RWPE1 (cell line): ENCODE measurements around the gene SMYD1.
A peak's percentile ranks its signal among the peaks of the same experiment; 100 is the strongest.

Experiments used
- CTCF ChIA-PET: fragments of 350-600 bp; sonication (Branson Sonifier 250); formaldehyde crosslinking; extraction: SDS; loops from one replicate; lab custom pipeline; 2021; lab: Yijun Ruan, JAX
- POLR2A ChIA-PET: fragments of 400-600 bp; formaldehyde crosslinking; extraction: SDS; loops from one replicate; lab custom pipeline; 2020; ENCODE audit warnings: antibody characterized with exemption; ENCODE audit not compliant: low non-redundant PET; lab: Yijun Ruan, JAX
- DNase-seq: peaks from one replicate; pipeline ENCODE4 v3.0.0; 2012; ENCODE audit warnings: low spot score
- H3K27ac ChIP-seq: fragments of 450-650 bp; 2 replicates; pipeline ENCODE4 v1.5.1; 2017
- TF ChIP-seq, protein P1 (sequence below): fragments of 450-650 bp; conservative IDR thresholded peaks from 2 replicates; pipeline ENCODE4 v1.5.1; 2017; ENCODE audit warnings: low read depth, mild to moderate bottlenecking

Gene SMYD1

DNA sequence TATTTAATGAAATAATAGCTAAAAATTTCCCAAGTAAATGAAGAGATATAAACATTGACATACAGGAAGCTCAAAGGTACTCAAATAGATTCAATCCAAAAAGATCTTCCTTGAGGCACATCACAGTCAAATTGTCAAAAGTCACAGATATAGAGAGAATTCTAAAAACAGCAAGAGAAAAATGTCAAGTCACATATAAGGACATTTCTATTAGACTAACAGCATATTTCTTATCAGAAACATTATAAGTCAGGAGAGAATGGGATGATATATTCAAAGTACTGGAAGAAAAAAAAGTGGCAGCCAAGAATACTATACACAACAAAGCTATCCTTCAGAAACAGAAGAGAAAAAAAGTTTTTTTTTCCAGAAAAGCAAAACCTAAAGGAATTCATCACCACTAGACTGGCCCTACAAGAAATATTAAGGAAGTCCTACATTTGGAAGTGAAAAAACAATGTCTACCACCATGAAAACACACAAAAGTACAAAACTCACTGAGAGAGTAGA, 81.4 kb downstream of the SMYD1 start:
- TF ChIP-seq, protein P1, sequence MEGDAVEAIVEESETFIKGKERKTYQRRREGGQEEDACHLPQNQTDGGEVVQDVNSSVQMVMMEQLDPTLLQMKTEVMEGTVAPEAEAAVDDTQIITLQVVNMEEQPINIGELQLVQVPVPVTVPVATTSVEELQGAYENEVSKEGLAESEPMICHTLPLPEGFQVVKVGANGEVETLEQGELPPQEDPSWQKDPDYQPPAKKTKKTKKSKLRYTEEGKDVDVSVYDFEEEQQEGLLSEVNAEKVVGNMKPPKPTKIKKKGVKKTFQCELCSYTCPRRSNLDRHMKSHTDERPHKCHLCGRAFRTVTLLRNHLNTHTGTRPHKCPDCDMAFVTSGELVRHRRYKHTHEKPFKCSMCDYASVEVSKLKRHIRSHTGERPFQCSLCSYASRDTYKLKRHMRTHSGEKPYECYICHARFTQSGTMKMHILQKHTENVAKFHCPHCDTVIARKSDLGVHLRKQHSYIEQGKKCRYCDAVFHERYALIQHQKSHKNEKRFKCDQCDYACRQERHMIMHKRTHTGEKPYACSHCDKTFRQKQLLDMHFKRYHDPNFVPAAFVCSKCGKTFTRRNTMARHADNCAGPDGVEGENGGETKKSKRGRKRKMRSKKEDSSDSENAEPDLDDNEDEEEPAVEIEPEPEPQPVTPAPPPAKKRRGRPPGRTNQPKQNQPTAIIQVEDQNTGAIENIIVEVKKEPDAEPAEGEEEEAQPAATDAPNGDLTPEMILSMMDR, result no peak
- no peak overlapping the region for H3K27ac ChIP-seq
- CTCF ChIA-PET, result no interaction called here
- POLR2A ChIA-PET, result no interaction called here
- no peak for DNase-seq

GRCh38 chr2:88159481-88159880, 91.9 kb downstream of the SMYD1 start:
- POLR2A ChIA-PET, result no interaction called here
- no peak for DNase-seq
- H3K27ac ChIP-seq, result no peak overlapping the region
- CTCF ChIA-PET, result interaction anchor here (0.6 to 4.3 kb wide), 9 partner anchors 25 to 499 kb away, joined by 3 to 45 read pairs (median 4); no protein-coding TSS in a partner anchor
- TF ChIP-seq, protein P1, result no peak

GRCh38 chr2:88159955-88160415, 92.4 kb downstream of the SMYD1 start:
- CTCF ChIA-PET, result interaction anchor here (0.6 to 4.3 kb wide), 11 partner anchors 16 to 499 kb away, joined by 3 to 45 read pairs (median 4); no protein-coding TSS in a partner anchor
- TF ChIP-seq, protein P1, result peak; percentile 80
- POLR2A ChIA-PET, result no interaction called here
- DNase-seq, result peak; percentile 64
- no peak overlapping the region for H3K27ac ChIP-seq

DNA sequence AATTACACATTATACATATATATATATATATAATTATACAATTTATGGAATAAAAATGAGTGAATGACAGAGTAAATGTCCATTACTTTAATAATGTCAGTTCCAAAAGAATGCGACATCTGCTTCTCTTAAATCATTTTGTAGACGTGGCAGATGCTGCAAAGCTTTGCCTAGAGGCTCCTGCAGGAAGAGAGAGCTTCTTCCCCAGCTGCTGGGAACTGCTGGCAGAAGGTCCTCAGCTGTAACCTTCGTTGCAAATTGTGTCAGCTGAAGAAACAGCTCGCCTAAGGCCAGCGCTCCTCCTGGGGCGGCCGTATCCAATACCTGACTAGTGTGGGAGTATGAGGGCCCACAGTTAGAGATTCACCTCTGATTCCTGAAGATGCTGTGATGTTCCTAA, 92.9 kb downstream of the SMYD1 start:
- DNase-seq, result no peak
- CTCF ChIA-PET, result interaction anchor here (0.6 to 4.3 kb wide), 8 partner anchors 17 to 498 kb away, joined by 3 to 45 read pairs (median 4); no protein-coding TSS in a partner anchor
- H3K27ac ChIP-seq, result no peak overlapping the region
- TF ChIP-seq, protein P1, result no peak
- POLR2A ChIA-PET, result no interaction called here

DNA sequence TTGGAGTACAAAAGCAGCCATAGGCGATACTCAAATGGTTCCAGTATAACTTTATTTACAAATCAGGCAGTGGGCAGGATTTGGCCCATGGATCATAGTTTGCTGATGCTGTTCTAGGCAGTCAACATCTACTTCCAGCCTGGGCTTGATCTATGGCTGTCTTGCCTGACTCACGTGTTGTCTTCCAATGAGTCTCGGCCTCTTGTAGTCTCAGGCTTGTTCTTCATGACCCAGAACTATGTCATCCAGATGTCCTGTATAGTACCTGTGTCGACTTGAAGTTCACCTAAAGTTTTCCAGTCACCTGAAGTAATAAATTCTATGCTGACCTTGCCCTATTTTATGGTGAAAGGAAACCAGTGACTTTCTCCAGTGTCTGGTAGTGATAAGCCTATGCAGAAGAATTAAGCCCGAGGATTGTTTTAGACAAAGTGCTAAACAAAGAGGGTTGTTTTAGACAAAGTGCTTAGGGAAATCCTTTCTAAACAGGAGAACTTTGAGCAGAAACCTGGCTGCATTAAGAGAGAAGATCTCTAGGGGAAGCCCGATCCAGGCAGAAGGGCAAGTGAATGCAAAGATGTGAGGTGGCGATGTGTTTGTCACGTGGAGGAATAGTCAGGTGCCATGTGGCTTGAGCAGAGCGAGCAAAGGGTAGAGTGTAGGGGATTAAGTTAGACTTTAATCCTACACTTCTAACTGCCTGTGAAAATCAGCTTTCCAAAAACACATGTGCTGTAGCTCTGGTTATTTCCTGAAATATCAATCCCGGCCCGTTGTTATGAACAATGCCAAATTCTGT, 94.0 kb downstream of the SMYD1 start:
- ChIA-PET CTCF (interaction anchor here (4.3 kb wide), 1 partner anchor 101 kb away, joined by 45 read pairs; no protein-coding TSS in a partner anchor), POLR2A (no interaction called here)
- no peak overlapping the region for H3K27ac ChIP-seq
- no peak for DNase-seq
- TF ChIP-seq, protein P1, result no peak
